CD4-positive, alpha-beta T cell treated with Interleukin-6 at 100 ng/mL for 8 hours (primary cell): ENCODE data around the gene SOAT2.
"Not testable (repeated sequence)": the region's sequence is repeated elsewhere in the genome, so short reads cannot be mapped to it uniquely, and the experiment has no call there.

ENCODE experiments used
- DNase-seq: peaks from one replicate; pipeline ENCODE4 v3.0.0-alpha.2; 2020; ENCODE audit warnings: mixed read lengths, low spot score

Gene SOAT2

GRCh38 chr12:53086361-53086760, 16.9 kb upstream of the SOAT2 start:
- DNase-seq: no peak

DNA sequence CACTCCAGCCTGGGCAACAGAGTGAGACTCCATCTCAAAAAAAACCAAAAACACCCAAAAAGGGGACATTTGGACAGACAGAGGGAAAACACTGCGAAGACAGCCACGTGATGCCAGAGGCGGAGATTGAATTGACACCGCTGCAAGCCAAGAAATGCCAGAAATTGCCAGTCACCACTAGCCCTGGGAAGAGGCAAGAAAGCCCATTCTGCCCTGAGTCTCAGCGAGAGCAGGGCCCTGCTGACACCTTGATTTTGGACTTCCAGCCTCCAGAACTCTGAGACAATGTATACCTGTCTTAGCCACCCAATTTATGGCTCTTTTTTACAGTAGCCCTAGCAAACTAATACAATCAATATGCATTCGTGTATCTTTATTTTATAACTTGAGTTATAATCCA, 13.2 kb upstream of the SOAT2 start:
- no peak for DNase-seq

GRCh38 chr12:53090554-53090953, 12.7 kb upstream of the SOAT2 start:
- no peak for DNase-seq

- no peak for DNase-seq
Measured at GRCh38 chr12:53091756-53092155, 11.5 kb upstream of the SOAT2 start.

GRCh38 chr12:53093777-53094393, 9.4 kb upstream of the SOAT2 start:
- DNase-seq: no peak

- DNase-seq: no peak
Measured at GRCh38 chr12:53094394-53094787, 8.9 kb upstream of the SOAT2 start.

DNA sequence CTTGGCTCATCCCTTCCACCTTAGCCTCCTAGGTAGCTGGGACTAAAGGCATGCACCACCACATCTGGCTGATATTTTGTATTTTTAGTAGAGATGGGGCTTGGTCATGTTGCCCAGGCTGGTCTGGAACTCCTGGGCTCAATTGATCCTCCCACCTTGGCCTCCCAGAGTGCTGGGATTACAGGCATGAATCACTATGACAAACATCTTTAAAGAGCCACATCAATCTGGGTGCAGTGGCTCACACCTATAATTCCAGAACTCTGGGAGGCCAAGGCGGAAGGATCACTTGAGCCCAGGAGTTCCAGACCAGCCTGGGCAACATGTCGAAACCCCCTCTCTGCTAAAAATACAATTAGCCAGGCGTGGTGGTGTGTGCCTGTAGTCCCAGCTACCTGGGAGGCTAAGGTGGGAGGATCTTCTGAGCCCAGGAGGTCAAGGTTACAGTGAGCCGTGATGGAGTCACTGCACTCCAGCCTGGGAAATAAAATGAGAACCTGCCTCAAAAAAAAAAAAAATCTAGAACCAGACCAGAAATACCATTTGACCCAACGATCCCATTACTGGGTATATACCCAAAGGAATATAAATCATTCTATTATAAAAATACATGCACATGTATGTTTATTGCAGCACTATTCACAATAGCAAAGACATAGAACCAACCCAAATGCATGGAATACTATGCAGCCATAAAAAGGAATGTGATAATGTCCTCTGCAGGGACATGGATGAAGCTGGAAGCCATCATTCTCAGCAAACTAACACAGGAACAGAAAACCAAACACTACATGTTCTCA, 8.3 kb upstream of the SOAT2 start:
- not testable (repeated sequence) for DNase-seq

DNA sequence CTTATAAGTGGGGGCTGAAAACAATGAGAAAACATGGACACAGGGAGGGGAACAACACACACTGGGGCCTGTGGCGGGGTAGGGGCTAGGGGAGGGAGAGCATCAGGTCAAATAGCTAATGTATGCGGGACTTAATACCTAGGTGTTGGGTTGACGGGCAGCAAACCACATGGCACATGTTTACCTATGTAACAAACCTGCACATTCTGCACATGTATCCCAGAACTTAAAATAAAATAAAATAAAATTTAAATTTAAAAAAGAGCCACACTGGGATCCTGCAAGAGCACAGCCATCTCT, 7.7 kb upstream of the SOAT2 start:
- not testable (repeated sequence) for DNase-seq

DNA sequence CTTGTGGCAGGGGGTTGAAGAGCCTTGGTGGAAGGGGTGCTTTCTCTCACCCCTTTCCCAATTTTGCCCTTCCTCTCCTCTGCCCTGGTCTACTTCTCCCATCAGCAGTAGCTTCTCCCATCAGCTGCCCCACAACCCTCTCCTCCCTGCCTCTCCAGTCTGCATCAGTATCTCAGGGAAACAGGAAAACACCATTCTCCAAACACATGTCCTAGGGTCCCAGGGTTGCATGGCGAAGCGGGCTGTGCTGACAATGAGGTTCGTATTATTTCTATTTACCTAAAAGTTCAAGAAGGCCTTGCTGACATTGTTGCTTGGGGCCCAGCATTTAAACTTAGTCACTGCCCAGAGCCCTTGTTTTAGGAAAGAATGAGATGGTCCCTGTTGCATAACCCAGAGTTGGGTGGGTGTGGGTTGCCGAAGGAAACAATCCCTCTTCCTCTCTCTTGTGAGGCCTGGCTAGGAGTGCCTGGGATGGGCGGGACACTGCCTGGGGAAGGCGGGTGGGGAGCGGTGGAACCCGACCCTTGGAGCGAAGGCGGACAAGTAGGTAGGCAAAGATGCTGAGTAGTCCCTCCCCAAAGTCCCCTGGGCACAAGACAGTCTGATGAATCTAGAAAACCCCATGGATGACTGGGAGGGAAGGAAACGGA, 7.1 kb upstream of the SOAT2 start:
- no peak for DNase-seq

- no peak for DNase-seq
Measured at GRCh38 chr12:53096759-53097158, 6.5 kb upstream of the SOAT2 start.

DNA sequence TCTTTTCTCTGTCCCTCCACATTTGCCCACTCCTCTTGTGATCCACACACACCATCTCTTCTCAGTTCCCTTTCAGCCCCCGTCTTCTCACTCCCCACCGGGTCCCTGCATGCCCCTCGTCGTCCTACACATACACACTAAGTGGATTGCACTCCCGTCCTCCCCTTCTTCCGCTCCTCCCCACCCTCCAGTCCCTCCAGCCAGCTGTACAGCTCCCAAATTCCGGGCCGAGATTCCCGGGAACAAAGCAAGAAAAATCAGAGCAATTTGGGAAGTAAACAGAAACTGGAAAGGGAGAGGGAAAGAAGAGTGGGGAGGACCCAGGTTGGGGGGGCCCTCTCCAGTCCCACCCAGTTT, 6.1 kb upstream of the SOAT2 start:
- DNase-seq: no peak

- DNase-seq: peak; percentile 37
Measured at GRCh38 chr12:53097564-53098353, 5.5 kb upstream of the SOAT2 start, which contains the start of gene IGFBP6. TSS of gene IGFBP6 (plus strand) at chr12:53097667. CDS start at chr12:53097718, 51 bp downstream.

GRCh38 chr12:53098354-53098981, 4.8 kb upstream of the SOAT2 start:
- no peak for DNase-seq

DNA sequence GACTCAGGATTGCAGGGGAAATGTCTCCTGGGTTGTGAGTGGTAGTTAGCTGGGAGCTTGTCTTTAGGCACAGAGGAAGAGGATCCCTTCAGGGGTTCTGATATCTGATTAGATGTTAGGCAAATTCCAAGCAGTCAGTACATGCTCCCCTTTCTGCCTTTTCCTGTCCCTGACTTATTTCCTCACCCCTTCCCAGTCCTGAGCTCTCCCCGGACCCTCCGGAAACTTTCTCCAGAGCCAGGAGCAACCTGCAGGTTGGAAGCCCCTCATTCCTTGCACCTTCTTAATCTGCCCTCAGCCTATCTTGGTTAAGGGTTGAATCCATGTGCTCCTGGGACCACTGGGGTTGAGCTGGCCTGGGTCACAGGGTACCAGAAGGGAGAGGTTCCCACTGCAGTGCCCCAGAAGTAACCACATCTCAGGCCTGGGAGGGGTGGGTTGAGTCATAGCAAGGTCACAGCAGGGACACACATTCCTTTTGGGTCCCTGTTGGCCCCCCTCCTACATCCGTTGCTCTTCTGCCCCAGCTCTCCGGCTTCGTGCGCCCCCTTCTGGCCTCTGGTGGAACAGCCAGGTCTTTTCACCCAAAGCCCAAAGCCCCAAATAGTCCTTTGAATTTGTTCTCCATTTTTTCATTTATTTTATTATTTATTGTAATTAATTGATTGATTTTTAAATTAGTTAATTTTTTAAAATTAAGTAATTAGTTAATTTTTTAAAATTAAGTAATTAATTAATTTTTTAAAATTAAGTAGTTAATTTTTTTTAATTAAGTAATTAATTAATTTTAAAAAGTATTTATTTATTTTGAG, 4.0 kb upstream of the SOAT2 start:
- peak; percentile 84 for DNase-seq

- DNase-seq: no peak
Measured at GRCh38 chr12:53100466-53101151, 2.7 kb upstream of the SOAT2 start.

DNA sequence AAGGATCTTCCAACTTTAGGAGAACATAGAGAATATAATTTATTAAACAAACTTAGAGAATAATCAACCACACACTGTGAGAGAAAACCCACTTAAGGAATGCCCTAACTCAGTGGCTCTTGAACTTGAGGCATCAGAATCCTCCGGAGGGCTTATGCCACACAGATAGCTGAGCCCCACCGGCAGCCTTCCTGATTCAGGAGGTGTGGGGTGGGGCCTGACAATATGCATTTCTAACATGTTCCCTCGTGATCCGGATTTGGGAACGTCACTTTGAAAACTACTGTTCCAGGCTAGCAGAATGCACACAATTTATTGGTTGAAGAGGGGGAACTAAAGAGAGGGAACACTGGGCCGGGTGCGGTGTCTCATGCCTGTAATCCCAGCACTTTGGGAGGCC, 2.0 kb upstream of the SOAT2 start:
- no peak for DNase-seq

- DNase-seq: no peak
Measured at GRCh38 chr12:53101931-53102781, 1.1 kb upstream of the SOAT2 start.

DNA sequence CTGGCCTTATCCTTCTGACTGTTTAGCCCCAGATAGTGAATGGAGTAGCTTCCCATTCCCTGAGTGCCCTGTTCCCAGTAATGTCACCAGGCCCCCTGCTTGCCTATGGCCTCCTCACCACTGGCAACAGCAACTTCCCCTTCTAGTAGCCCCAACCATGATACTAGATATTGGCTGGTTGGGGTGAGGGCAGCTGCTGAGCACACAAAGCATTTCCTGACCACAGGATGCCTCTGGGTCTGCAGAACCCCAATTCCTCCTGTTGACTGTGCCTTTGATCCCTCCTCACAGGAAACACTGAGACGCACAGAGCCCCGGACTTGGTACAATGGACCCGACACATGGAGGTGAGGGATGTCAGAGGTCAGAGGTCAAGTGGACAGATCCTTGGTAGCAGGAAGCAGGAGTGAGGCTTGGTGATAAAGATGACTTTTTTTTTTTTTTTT, 597 bp downstream of the SOAT2 start:
- no peak for DNase-seq

- DNase-seq: no peak
Measured at GRCh38 chr12:53105256-53105655, 2.0 kb downstream of the SOAT2 start.
